Stimulated activated CD8-positive, alpha-beta memory T cell treated with anti-CD3 and anti-CD28 coated beads, Interleukin-4, amount 100 ng/mL, for 48 hours (primary cell): ENCODE results near the gene DPP9.

ENCODE experiments used
- DNase-seq: peaks from one replicate; pipeline ENCODE4 v3.0.0-alpha.2; 2020

Gene DPP9

DNA sequence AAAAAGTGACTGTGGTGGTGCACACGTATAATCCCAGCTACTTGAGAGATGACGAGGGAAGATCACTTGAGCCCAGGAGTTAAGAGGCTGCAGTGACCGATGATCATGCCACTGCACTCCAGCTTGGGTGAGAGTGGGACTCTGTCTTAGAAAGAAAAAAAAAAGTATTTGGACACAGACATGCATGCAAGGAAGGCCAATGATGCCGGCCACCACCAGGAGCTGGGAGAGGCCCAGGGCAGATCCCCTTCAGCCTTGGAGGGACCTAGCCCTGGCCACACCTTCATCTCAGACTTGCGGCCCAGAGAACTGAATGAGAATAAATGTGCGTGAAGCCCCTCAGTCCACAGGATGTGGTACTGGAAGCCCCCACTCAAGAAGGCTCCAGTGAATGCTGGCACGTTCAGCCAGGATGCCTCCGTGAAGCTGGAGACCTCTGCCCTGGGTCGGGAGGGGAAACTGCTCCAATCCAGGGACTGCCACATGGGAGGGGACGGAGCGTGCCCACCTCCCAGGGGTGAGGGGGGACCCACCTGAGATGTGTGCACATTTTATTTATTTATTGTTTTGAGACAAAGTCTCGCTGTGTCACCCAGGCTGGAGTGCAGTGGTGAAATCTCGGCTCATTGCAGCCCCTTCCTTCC is 69.7 kb downstream of the DPP9 start:
- no peak for DNase-seq

- DNase-seq = no peak
Measured at GRCh38 chr19:4652075-4652474, 71.6 kb downstream of the DPP9 start.

DNA sequence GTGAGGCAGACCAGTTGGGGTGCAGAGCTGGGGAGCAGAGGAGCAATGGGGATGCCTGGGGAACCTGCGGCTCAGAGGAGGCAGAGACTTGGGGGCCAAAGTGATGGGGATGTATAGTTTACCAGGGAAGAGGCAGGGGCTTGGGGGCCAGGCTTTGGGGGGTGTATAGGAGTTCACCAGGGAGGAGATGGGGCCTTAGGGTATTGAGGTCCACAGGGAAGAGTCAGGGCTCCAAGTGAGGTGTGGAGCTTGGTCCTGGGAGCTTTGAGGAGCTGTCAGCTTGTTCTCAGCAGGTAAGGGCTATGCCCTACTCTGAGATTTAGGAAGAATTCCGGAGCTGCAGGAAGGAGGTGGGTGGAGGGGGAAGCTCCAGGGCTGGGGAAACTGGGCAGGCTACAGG is 73.5 kb downstream of the DPP9 start:
- DNase-seq = no peak

- DNase-seq = no peak
Measured at GRCh38 chr19:4649392-4650047, 74.1 kb downstream of the DPP9 start.

DNA sequence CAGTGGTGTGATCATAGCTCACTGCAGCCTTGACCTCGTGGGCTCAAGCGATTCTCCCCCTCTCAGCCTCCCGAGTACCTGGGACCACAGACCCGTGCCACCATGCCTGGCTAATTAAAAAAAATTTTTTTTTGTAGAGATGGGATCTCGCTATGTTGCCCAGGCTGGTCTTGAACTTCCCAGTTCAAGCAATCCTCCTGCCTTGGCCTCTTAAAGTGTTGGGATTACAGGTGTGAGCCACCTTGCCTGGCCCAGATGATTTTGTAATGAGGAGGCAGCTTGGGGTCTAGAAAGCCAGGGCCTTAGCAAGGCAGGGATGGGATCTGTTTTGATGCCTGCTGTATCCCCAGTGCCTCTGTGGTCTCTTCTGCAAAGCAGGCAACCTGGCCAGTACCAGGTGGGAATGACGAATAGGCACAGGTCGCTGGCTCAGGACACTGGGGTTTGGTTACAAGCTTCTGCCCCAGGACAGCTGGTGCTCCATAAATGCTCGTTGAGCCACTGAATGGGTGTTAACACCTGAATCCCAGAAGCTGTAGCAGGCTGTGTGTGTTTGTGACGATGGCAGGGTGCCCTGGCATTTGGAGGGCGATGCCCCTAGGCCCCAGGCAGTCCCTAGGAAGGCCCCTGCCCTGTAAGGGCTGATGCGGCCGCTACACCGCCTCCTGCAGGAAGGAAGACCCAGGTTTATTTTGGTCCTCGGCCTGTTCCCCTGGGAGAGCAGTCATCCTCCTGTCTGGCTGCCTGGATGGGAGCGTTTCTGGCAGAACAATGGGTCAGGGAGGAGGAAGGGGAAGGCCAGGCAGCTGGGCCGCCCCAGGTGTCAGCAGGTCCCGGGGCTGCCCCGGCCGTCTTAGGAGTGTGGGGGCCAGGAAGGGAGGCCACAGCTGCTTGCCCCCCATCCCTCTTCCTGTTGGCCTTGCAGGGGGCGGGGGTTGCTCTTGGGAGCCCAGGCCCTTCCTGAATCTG is 75.7 kb downstream of the DPP9 start:
- no peak for DNase-seq

GRCh38 chr19:4645718-4646117 is 77.9 kb downstream of the DPP9 start:
- DNase-seq = no peak

DNA sequence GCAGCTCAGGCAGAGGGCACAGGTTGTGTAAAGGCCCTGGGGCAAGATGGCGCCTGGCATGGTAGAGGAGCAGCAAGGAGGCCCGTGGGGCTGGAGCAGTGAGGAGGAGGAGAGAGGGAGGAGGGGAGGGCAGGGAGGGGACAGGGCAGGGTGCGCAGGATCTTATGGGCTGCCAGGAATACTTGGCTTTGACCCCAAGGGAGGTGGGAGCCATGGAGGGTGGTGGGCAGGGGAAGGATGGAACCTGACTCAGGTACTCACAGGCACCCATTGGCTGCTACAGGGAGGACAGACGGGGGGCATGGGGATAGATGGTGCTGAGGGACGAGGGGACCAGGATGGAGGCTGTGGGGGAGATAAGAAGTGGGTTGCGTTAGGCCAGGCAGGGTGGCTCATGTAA is 81.0 kb downstream of the DPP9 start:
- DNase-seq = no peak

GRCh38 chr19:4641132-4641531 is 82.5 kb downstream of the DPP9 start:
- DNase-seq = no peak

- DNase-seq = no peak
Measured at GRCh38 chr19:4640247-4641000, 83.2 kb downstream of the DPP9 start.

- DNase-seq = peak; percentile 33
Measured at GRCh38 chr19:4639531-4640246, 84.0 kb downstream of the DPP9 start.

DNA sequence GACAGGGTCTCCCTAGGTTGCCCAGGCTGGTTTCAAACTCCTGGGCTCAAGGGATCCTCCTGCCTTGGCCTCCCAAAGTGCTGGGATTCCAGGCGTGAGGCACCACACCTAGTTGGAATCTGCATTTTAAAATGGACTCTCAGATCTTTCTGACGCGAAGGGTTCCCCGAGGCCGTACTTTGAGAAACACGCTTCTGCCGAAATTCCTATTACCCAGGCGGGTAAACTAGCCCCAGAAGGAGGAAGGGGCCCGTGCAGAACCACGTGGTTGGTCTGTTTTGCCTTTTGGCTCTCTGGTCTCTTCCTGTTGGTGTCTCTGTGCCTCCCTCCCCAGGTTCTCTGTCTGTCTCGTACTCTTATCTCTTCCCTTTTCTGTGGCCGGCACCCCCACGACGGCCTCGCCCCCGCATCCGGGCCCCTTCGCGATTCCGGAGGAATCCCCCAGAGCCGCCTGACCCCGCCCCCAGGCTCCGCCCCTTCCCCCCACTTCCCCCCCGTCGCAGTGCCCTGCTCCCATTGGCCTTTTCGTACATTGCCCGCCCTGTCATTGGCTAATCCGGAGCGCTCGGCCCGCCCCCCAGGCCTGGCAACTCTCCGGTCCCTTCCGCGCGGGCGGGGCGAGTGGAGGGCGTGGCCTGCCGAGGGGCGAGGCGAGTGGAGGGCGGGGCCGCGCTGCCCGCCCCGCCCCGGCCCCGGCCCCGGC is 84.7 kb downstream of the DPP9 start, which contains the start of gene TNFAIP8L1:
TSS of gene TNFAIP8L1 (plus strand) at position 689 of the 703 bp plus-strand sequence. CDS start 12,354 bp downstream, outside the sequence.
- DNase-seq = peak; percentile 99

GRCh38 chr19:4638317-4638716 is 85.3 kb downstream of the DPP9 start:
- DNase-seq = no peak

- no peak for DNase-seq
Measured at GRCh38 chr19:4636761-4637160, 86.9 kb downstream of the DPP9 start.

DNA sequence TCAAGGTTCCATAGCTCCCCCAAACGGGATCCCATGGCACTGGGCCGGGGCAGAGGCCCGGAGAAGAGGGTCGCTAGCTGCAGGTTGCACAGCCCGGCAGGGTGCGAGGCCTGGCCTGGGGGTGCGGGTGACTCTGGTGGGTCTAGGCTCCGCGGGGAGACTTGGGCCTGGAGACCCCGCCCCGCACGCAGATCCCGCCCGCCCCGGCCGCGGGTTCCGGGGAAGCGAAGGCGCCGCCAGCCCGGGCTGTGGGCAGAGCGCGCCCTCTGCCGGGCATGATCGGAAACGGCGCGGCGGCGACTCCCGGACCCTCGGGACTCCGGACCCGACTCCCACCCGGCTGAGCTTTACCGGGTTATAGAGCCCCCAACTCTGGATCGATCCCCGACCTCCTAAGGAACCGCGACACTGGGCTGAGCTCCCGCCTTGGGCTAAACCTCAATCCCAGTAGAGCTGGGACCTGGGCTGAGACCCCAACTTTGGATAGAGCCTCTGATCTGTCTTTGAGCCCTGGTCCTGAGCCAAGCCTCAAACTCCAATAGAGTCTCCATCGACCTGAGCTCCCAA is 87.4 kb downstream of the DPP9 start:
- peak; percentile 88 for DNase-seq

DNA sequence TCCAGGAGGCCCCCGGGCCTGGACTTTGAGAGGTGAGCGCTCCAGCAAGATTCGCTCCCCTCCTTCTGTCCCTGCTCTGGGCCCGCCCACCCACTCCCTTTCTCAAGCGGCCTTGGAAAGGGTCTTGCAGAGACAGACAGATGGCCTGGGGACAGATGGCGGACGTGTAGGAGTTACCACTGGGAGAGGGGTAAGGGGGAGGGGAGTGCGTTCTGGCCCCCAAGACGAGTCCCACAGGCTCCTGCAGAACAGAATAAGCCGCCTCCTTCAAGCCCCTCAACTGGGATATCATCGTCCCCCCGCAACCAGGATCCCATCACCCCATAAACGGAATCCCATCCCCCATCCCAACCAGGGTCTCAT is 87.9 kb downstream of the DPP9 start:
- no peak for DNase-seq

DNA sequence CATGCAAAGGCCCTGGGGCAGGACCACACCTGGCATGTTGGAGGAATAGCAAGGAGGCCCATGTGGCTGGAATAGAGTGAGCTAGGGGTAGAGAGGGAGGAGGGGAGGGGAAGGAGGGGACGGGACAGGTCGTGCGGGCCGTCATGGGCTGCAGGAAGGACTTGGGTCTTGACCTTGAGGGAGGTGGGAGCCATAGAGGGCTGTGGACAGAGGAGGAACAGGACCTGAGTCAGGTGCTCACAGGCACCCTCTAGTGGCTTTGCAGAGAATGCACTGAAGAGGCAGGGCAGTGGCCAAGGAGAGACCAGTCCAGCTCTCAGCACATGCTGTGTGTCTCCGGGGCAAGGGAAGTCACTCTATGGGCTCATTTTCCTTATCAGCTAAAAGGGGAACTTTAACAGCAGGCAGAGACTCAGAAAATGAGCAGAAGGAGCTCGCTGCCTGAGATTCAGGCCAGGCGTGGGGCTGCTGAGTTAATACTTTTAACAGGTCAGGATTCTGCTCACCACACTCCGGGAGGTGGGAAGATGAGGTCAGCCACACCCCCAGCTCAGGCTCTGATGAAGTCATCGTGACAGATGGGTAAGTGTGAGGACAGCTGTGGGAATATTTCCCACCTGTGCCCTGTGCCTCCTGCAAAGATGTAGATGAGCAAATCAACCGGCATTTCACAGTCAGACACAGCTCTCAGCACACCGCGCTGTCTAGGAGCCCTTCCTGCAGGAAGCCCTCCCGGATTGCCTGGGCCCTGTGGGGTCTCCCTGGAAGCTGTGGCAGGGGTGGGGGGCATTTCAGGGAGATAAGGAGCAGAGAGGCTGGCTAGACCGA is 90.3 kb downstream of the DPP9 start:
- DNase-seq = peak; percentile 72
